HepG2 (cell line): ENCODE data around the gene NUDT2. TPM values are rescaled to one million over a fixed set of nuclear protein-coding genes. Genes with fewer than 3 reads are reported as not detected.

ENCODE experiments used
- AKNA ChIP-seq: sonication (generic); formaldehyde crosslinking; IDR thresholded peaks from 2 replicates; pipeline ENCODE4 v1.4.0; 2020; ENCODE audit warnings: missing genetic modification reagents, borderline replicate concordance
- ATF1 ChIP-seq: IDR thresholded peaks from 2 replicates; pipeline ENCODE4 v1.6.1; 2016; ENCODE audit warnings: mild to moderate bottlenecking, control low read depth
- ATF4 ChIP-seq, 2 experiments: fragments of 450-650 bp in 1 of 2; sonication (generic) in 1 of 2; formaldehyde crosslinking; IDR thresholded peaks; 2 replicates each; pipeline versions ENCODE4 v1.5.0 to v1.8.0; 2020 to 2022; ENCODE audit warnings: mild to moderate bottlenecking in 1 of 2, missing genetic modification reagents in 1 of 2
- DR1 ChIP-seq: sonication (generic); formaldehyde crosslinking; IDR thresholded peaks from 2 replicates; pipeline ENCODE4 v1.8.0; 2021; ENCODE audit warnings: mild to moderate bottlenecking, missing genetic modification reagents, inconsistent platforms
- FOXK2 ChIP-seq: fragments of 450-650 bp; IDR thresholded peaks from 2 replicates; pipeline ENCODE4 v1.6.1; 2016
- GATAD2A ChIP-seq: IDR thresholded peaks from 2 replicates; pipeline ENCODE4 v1.6.1; 2016
- HIVEP1 ChIP-seq: sonication (generic); formaldehyde crosslinking; IDR thresholded peaks from 2 replicates; pipeline ENCODE4 v1.4.0; 2020; ENCODE audit warnings: mild to moderate bottlenecking, missing genetic modification reagents
- HMG20B ChIP-seq: conservative IDR thresholded peaks from 2 replicates; pipeline ENCODE4 v1.6.1; 2016; ENCODE audit warnings: missing genetic modification reagents, missing compliant biosample characterization
- ISL2 ChIP-seq: sonication (generic); formaldehyde crosslinking; IDR thresholded peaks from 2 replicates; pipeline ENCODE4 v1.5.0; 2020; ENCODE audit warnings: missing genetic modification reagents
- MYNN ChIP-seq: sonication (generic); formaldehyde crosslinking; IDR thresholded peaks from 2 replicates; pipeline ENCODE4 v1.4.0; 2020; ENCODE audit warnings: mild to moderate bottlenecking, low read depth, missing genetic modification reagents
- NBN ChIP-seq: fragments of 450-650 bp; conservative IDR thresholded peaks from 2 replicates; pipeline ENCODE4 v1.6.1; 2017
- NFATC3 ChIP-seq: sonication (generic); formaldehyde crosslinking; IDR thresholded peaks from 2 replicates; pipeline ENCODE4 v1.5.1; 2020; ENCODE audit warnings: mild to moderate bottlenecking, missing genetic modification reagents
- PHF5A ChIP-seq: IDR thresholded peaks from one replicate; pipeline ENCODE4 v1.6.1; 2018; ENCODE audit warnings: low read depth, missing genetic modification reagents; ENCODE audit not compliant: unreplicated experiment
- REPIN1 ChIP-seq: sonication (generic); formaldehyde crosslinking; IDR thresholded peaks from 2 replicates; pipeline ENCODE4 v1.8.0; 2022; ENCODE audit warnings: missing genetic modification reagents, low read depth, mild to moderate bottlenecking, borderline replicate concordance
- YEATS4 ChIP-seq: sonication (generic); formaldehyde crosslinking; IDR thresholded peaks from 2 replicates; pipeline ENCODE4 v1.4.0; 2020; ENCODE audit warnings: missing genetic modification reagents, borderline replicate concordance
- ZNF335 ChIP-seq: sonication (generic); formaldehyde crosslinking; IDR thresholded peaks from 2 replicates; pipeline ENCODE4 v1.4.0; 2020; ENCODE audit warnings: missing genetic modification reagents
- ZNF484 ChIP-seq: sonication (generic); formaldehyde crosslinking; IDR thresholded peaks from 2 replicates; pipeline ENCODE4 v1.5.1; 2020; ENCODE audit warnings: mild to moderate bottlenecking, low read depth, missing genetic modification reagents, borderline replicate concordance
- polyA plus RNA-seq, 8 experiments: library from polyadenylated mRNA; depleted of rRNA in 3 of 8; stranded (reverse) in 7 of 8; unstranded in 1 of 8; fragments of >200 nt; fragmentation: Illumina TruSeq in 4 of 8; extraction: Trizol in 4 of 8; gene quantifications; 2 replicates each; pipeline versions ENCODE4 v1.2.1 to v1.2.3, GENCODE V29; 2011 to 2016; ENCODE audit warnings: low read depth in 4 of 8, missing spikeins in 1 of 8, mixed read lengths in 1 of 8; ENCODE audit not compliant: insufficient read depth in 1 of 8
- total RNA-seq, 5 experiments: library from RNA; depleted of rRNA; stranded (reverse); fragments of >200 nt; fragmentation: Illumina TruSeq; extraction: Trizol; gene quantifications; 2 replicates each; pipeline ENCODE4 v1.2.3, GENCODE V29; 2016; ENCODE audit warnings: low read depth in 1 of 5
- TF ChIP-seq, protein P1 (sequence below): sonication (generic); formaldehyde crosslinking; IDR thresholded peaks from 2 replicates; pipeline ENCODE4 v1.5.1; 2020; ENCODE audit warnings: mild to moderate bottlenecking, moderate library complexity, missing genetic modification reagents
- TF ChIP-seq, protein P2 (sequence below): sonication (generic); formaldehyde crosslinking; IDR thresholded peaks from 2 replicates; pipeline ENCODE4 v1.5.0; 2020; ENCODE audit warnings: missing genetic modification reagents

Gene NUDT2
- total and polyA plus RNA-seq, 2 of the 13 experiments (the other 11 are each of a cell fraction or from before 2014, with no cell fraction given) = 19.9 to 24.6 TPM

DNA sequence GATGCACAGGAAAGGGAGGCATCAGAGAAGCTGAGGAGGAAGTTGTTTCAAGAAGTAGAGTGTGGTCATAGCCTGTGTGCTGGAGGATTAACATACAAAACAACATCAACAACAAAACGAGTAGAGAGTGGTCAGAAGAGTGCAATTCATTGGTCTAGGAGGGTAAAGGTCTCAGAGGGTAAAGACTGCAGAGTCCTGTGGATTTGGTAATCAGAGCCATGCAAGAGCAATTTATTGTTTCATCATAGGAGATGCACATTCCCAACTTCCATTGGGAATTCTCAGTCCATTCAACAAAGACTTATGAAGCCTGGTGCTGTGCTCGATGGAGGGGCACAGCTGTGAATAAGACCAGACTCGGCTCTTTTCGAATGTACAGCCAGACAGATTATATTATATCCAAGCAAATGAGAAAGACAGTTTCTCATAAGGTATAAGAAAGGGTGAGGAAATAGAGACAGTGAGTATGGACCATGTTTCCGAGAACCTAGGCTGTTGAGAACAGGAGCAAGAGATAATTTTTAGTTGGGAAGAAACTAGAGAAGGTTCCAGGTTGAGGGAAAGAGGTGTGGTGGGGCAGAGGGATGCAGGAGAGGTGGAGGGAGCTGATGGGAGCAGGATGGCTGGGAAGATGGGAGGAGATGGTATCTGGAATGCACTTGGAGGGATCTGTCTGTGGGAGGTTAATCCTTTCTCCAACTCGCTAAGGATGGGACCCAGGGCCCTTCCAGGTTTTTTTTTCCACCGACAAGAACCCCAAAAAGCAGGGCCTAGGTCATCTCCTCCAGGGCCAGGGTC, 55.2 kb downstream of the NUDT2 start (continued):
- no peak for TF ChIP-seq ISL2
- TF ChIP-seq ZNF484 (CRISPR knock-in tag) = no peak
- TF ChIP-seq HMG20B = no peak
- no peak for TF ChIP-seq REPIN1 (CRISPR knock-in tag)
- TF ChIP-seq, protein P1, sequence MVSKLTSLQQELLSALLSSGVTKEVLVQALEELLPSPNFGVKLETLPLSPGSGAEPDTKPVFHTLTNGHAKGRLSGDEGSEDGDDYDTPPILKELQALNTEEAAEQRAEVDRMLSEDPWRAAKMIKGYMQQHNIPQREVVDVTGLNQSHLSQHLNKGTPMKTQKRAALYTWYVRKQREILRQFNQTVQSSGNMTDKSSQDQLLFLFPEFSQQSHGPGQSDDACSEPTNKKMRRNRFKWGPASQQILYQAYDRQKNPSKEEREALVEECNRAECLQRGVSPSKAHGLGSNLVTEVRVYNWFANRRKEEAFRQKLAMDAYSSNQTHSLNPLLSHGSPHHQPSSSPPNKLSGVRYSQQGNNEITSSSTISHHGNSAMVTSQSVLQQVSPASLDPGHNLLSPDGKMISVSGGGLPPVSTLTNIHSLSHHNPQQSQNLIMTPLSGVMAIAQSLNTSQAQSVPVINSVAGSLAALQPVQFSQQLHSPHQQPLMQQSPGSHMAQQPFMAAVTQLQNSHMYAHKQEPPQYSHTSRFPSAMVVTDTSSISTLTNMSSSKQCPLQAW (CRISPR knock-in tag) = no peak
- no peak for TF ChIP-seq HIVEP1 (CRISPR knock-in tag)
- no peak for TF ChIP-seq MYNN (CRISPR knock-in tag)
- TF ChIP-seq, protein P2, sequence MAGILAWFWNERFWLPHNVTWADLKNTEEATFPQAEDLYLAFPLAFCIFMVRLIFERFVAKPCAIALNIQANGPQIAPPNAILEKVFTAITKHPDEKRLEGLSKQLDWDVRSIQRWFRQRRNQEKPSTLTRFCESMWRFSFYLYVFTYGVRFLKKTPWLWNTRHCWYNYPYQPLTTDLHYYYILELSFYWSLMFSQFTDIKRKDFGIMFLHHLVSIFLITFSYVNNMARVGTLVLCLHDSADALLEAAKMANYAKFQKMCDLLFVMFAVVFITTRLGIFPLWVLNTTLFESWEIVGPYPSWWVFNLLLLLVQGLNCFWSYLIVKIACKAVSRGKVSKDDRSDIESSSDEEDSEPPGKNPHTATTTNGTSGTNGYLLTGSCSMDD (CRISPR knock-in tag) = no peak
- TF ChIP-seq NBN = no peak
- TF ChIP-seq AKNA (CRISPR knock-in tag) = no peak
- TF ChIP-seq ATF1 = no peak
- no peak for TF ChIP-seq ZNF335 (CRISPR knock-in tag)
- no peak for TF ChIP-seq FOXK2
- TF ChIP-seq PHF5A (CRISPR knock-in tag) = no peak
- no peak for TF ChIP-seq NFATC3
- no peak for TF ChIP-seq DR1 (CRISPR knock-in tag)
- peak; percentile 47; the same call in 1 of the 2 replicates for TF ChIP-seq GATAD2A (CRISPR knock-in tag)
- peak in 1 of 2 experiments; percentile 98; a peak in 2 of 4 replicates for TF ChIP-seq ATF4 (CRISPR knock-in tag; IDR thresholded peaks at IDR 0.05)
- TF ChIP-seq YEATS4 = no peak
